Trophoblast cell (in vitro differentiated cells and primary cell): ENCODE data around the gene YPEL5.

Experiments
- DNase-seq, 2 donors: peaks; one replicate each; pipeline ENCODE4 v3.0.0-alpha.2; 2016
- H2AFZ ChIP-seq: 2 replicates; pipeline ENCODE4 v1.6.1; 2013; ENCODE audit warnings: low read length, moderate library complexity, mild to moderate bottlenecking; ENCODE audit not compliant: insufficient read depth, poor library complexity
- H2AK5ac ChIP-seq: 2 replicates; pipeline ENCODE4 v1.6.1; 2013; ENCODE audit warnings: mild to moderate bottlenecking, low read length
- H2BK120ac ChIP-seq: 2 replicates; pipeline ENCODE4 v1.6.1; 2013; ENCODE audit warnings: low read length, mild to moderate bottlenecking, moderate library complexity; ENCODE audit not compliant: insufficient read depth, poor library complexity
- H2BK12ac ChIP-seq: 2 replicates; pipeline ENCODE4 v1.6.1; 2013; ENCODE audit warnings: mild to moderate bottlenecking, low read length, moderate library complexity
- H2BK5ac ChIP-seq: 2 replicates; pipeline ENCODE4 v1.6.1; 2013; ENCODE audit warnings: low read length, low read depth, moderate library complexity, mild to moderate bottlenecking; ENCODE audit not compliant: poor library complexity
- H3K14ac ChIP-seq: 2 replicates; pipeline ENCODE4 v1.6.1; 2013; ENCODE audit warnings: mild to moderate bottlenecking, low read length
- H3K18ac ChIP-seq: 2 replicates; pipeline ENCODE4 v1.6.1; 2013; ENCODE audit warnings: mild to moderate bottlenecking, low read length
- H3K23ac ChIP-seq: 2 replicates; pipeline ENCODE4 v1.6.1; 2013; ENCODE audit warnings: low read length
- H3K27ac ChIP-seq: 2 replicates; pipeline ENCODE4 v1.5.1; 2013; ENCODE audit warnings: low read depth, mild to moderate bottlenecking, inconsistent platforms, low read length, moderate library complexity
- H3K27me3 ChIP-seq: 2 replicates; pipeline ENCODE4 v1.6.1; 2013; ENCODE audit warnings: inconsistent platforms, mild to moderate bottlenecking, low read length, moderate library complexity; ENCODE audit not compliant: insufficient read depth
- H3K36me3 ChIP-seq, 2 experiments: 1 replicate in 1 of 2; 2 replicates in 1 of 2; pipeline ENCODE4 v1.6.1; 2013; ENCODE audit warnings: low read length in 2 of 2, mild to moderate bottlenecking in 2 of 2, moderate library complexity in 1 of 2; ENCODE audit not compliant: insufficient read depth in 2 of 2, control insufficient read depth in 1 of 2
- H3K4ac ChIP-seq: 2 replicates; pipeline ENCODE4 v1.6.1; 2013; ENCODE audit warnings: low read depth, mild to moderate bottlenecking, low read length, moderate library complexity
- H3K4me1 ChIP-seq, 2 experiments: 1 replicate in 1 of 2; 2 replicates in 1 of 2; pipeline ENCODE4 v1.6.1; 2013; ENCODE audit warnings: low read length in 2 of 2, mild to moderate bottlenecking in 2 of 2, moderate library complexity in 1 of 2; ENCODE audit not compliant: insufficient read depth in 2 of 2, control insufficient read depth in 1 of 2
- H3K4me2 ChIP-seq: 2 replicates; pipeline ENCODE4 v1.6.1; 2013; ENCODE audit warnings: inconsistent platforms, mild to moderate bottlenecking, low read length, moderate library complexity
- H3K4me3 ChIP-seq: 2 replicates; pipeline ENCODE4 v1.5.1; 2013; ENCODE audit warnings: mild to moderate bottlenecking, low read depth, low read length, inconsistent platforms
- H3K79me1 ChIP-seq: one replicate; pipeline ENCODE4 v1.6.1; 2013; ENCODE audit warnings: low read length
- H3K79me2 ChIP-seq: 2 replicates; pipeline ENCODE4 v1.6.1; 2013; ENCODE audit warnings: low read length, mild to moderate bottlenecking; ENCODE audit not compliant: control insufficient read depth, insufficient read depth, poor library complexity
- H3K9ac ChIP-seq: 2 replicates; pipeline ENCODE4 v1.6.1; 2013; ENCODE audit warnings: mild to moderate bottlenecking, low read length
- H3K9me3 ChIP-seq: 2 replicates; pipeline ENCODE4 v1.6.1; 2013; ENCODE audit warnings: low read depth, mild to moderate bottlenecking, control low read depth, inconsistent platforms, low read length; ENCODE audit not compliant: insufficient read depth
- H4K12ac ChIP-seq: 2 replicates; pipeline ENCODE4 v1.6.1; 2013; ENCODE audit warnings: low read depth, mild to moderate bottlenecking, low read length, moderate library complexity
- H4K8ac ChIP-seq: 2 replicates; pipeline ENCODE4 v1.6.1; 2013; ENCODE audit warnings: low read depth, mild to moderate bottlenecking, low read length, moderate library complexity
- H4K91ac ChIP-seq: one replicate; pipeline ENCODE4 v1.6.1; 2013; ENCODE audit warnings: low read depth, mild to moderate bottlenecking, low read length, moderate library complexity
- WGBS: extraction: QIAGEN DNeasy Blood & Tissue Kit; methylation state at CpG from one replicate; pipeline ENCODE4 v1.1.7; 2013; ENCODE audit warnings: missing lambda C conversion rate; ENCODE audit not compliant: insufficient read length, insufficient coverage; ENCODE audit errors: extremely low coverage; 5-methylcytosine and 5-hydroxymethylcytosine counted together

Gene YPEL5

DNA sequence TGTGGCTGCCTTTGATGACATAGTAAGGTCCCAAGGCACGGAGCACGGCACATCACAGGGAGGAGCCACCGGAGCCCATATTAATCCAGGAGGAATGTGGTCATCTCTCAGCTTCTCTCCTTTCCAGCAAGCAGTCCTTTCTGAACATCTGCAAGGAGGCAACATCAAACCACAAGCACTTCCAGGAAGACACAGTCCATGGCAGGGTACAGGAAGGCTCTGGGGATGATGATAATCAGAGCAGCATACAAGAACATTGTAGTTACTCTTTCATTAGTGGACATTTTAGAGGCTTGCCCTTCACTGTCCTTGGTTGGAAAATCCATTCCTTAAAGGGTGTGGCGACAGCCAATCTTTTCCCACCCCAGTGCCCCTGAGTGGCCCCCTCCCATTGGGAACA is 31.1 kb downstream of the YPEL5 start:
- H3K27me3 ChIP-seq, result no peaks in the 10 kb centered on the region
- no peak overlapping the region for H4K12ac ChIP-seq
- whole genome bisulfite sequencing, result no CpG with 5 or more reads among the region's 4 CpGs
- H3K4me2 ChIP-seq, result no peak overlapping the region
- no peak overlapping the region for H3K4me3 ChIP-seq
- H4K91ac ChIP-seq, result no peak overlapping the region
- no peak overlapping the region for H2AFZ ChIP-seq
- H3K4me1 ChIP-seq, result no peaks in the 10 kb centered on the region
- no peak overlapping the region for H3K18ac ChIP-seq
- no peaks in the 10 kb centered on the region for H3K79me2 ChIP-seq
- H2BK5ac ChIP-seq, result no peak overlapping the region
- no peak overlapping the region for H2BK12ac ChIP-seq
- H2AK5ac ChIP-seq, result no peak overlapping the region
- no peak overlapping the region for H3K9ac ChIP-seq
- no peaks in the 10 kb centered on the region for H3K36me3 ChIP-seq
- H3K9me3 ChIP-seq, result no peaks in the 10 kb centered on the region
- H3K79me1 ChIP-seq, result no peaks in the 10 kb centered on the region
- no peak overlapping the region for H3K23ac ChIP-seq
- H3K27ac ChIP-seq, result no peak overlapping the region
- no peak overlapping the region for H3K4ac ChIP-seq
- no peak overlapping the region for H3K14ac ChIP-seq
- no peak overlapping the region for H2BK120ac ChIP-seq
- no peak for DNase-seq
- H4K8ac ChIP-seq, result no peak overlapping the region

DNA sequence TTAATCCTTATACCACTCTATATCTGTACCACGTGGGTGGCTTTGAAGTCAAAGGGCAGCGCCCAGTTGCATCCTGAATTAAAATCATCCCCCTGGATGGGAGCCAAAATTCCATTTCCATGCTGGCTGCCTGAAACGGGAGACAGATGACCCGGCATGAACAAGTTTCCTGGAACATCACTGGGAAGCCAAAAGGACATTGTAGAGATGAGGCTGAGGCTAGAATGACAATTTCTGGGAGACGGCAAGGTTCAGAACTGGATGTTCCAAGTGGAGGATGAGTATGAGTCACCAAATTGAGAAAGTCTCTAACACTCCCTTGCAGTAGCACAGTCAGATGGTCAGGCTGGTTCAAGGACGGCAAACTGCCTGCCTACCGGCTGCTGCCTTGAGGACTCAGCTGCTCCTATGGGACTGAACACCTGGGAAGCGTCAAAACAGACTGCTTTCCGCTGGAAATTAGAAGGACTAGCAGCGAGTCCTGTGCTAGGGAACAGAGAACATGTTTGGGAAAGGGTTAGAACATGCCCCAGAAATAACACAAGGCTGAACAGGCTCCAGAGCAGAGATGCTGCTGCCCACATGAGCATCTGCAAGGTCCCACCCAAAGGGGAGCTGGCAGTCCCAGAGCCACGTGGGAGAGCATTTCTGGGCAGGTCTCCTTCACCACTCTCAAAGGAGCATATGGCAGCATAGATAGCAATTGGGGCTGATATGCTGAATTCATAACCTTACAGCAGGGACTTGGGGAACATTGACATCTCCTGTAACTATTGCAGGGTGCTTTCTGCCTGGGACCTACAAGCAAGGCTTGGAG is 32.0 kb downstream of the YPEL5 start:
- no peak overlapping the region for H2AFZ ChIP-seq
- H4K91ac ChIP-seq, result no peak overlapping the region
- H3K36me3 ChIP-seq, result no peaks in the 10 kb centered on the region
- no peak overlapping the region for H3K18ac ChIP-seq
- no peak overlapping the region for H3K4me3 ChIP-seq
- no peak overlapping the region for H4K8ac ChIP-seq
- H3K4me2 ChIP-seq, result no peak overlapping the region
- no peak overlapping the region for H4K12ac ChIP-seq
- H3K23ac ChIP-seq, result no peak overlapping the region
- H2BK12ac ChIP-seq, result no peak overlapping the region
- H2BK120ac ChIP-seq, result no peak overlapping the region
- H3K9me3 ChIP-seq, result no peaks in the 10 kb centered on the region
- H3K27ac ChIP-seq, result no peak overlapping the region
- H2BK5ac ChIP-seq, result no peak overlapping the region
- H3K9ac ChIP-seq, result no peak overlapping the region
- no peak overlapping the region for H3K4ac ChIP-seq
- no peaks in the 10 kb centered on the region for H3K79me2 ChIP-seq
- no peaks in the 10 kb centered on the region for H3K79me1 ChIP-seq
- no peaks in the 10 kb centered on the region for H3K27me3 ChIP-seq
- no peak overlapping the region for H3K14ac ChIP-seq
- peak; percentile 31 to 55 for DNase-seq
- WGBS, result no CpG with 5 or more reads among the region's 11 CpGs
- H2AK5ac ChIP-seq, result no peak overlapping the region
- no peaks in the 10 kb centered on the region for H3K4me1 ChIP-seq

GRCh38 chr2:30179536-30179935 is 32.7 kb downstream of the YPEL5 start:
- no CpG with 5 or more reads among the region's 2 CpGs for WGBS
- no peak overlapping the region for H3K4me2 ChIP-seq
- H3K27ac ChIP-seq, result no peak overlapping the region
- no peak overlapping the region for H3K4ac ChIP-seq
- H3K4me3 ChIP-seq, result no peak overlapping the region
- no peak overlapping the region for H3K18ac ChIP-seq
- no peak overlapping the region for H2BK12ac ChIP-seq
- no peak overlapping the region for H2AFZ ChIP-seq
- no peaks in the 10 kb centered on the region for H3K4me1 ChIP-seq
- no peaks in the 10 kb centered on the region for H3K79me2 ChIP-seq
- H3K27me3 ChIP-seq, result no peaks in the 10 kb centered on the region
- H4K8ac ChIP-seq, result no peak overlapping the region
- H3K79me1 ChIP-seq, result no peaks in the 10 kb centered on the region
- no peaks in the 10 kb centered on the region for H3K9me3 ChIP-seq
- no peak overlapping the region for H3K14ac ChIP-seq
- H3K9ac ChIP-seq, result no peak overlapping the region
- H2BK120ac ChIP-seq, result no peak overlapping the region
- no peak overlapping the region for H4K91ac ChIP-seq
- H4K12ac ChIP-seq, result no peak overlapping the region
- no peak overlapping the region for H2AK5ac ChIP-seq
- H3K23ac ChIP-seq, result no peak overlapping the region
- no peak overlapping the region for H2BK5ac ChIP-seq
- peak; percentile 35 to 63 for DNase-seq
- H3K36me3 ChIP-seq, result no peaks in the 10 kb centered on the region

GRCh38 chr2:30180226-30180625 is 33.4 kb downstream of the YPEL5 start:
- DNase-seq, result no peak
- Histone ChIP-seq H4K91ac (no peak overlapping the region), H3K27ac (no peak overlapping the region), H2BK12ac (no peak overlapping the region), H3K27me3 (no peaks in the 10 kb centered on the region), H3K9me3 (no peaks in the 10 kb centered on the region), H3K4me2 (no peak overlapping the region), H2AK5ac (no peak overlapping the region), H4K12ac (no peak overlapping the region), H3K4me1 (no peaks in the 10 kb centered on the region), H3K79me1 (no peaks in the 10 kb centered on the region), H2AFZ (no peak overlapping the region), H3K36me3 (no peaks in the 10 kb centered on the region), H3K79me2 (no peaks in the 10 kb centered on the region), H3K4me3 (no peak overlapping the region), H4K8ac (no peak overlapping the region), H3K4ac (no peak overlapping the region), H3K23ac (no peak overlapping the region), H3K9ac (no peak overlapping the region), H3K18ac (no peak overlapping the region), H2BK120ac (no peak overlapping the region), H3K14ac (no peak overlapping the region), H2BK5ac (no peak overlapping the region)
- WGBS, result no CpG with 5 or more reads among the region's 3 CpGs
